ENCODE measurements around the gene IKZF1. TPM values are rescaled to one million over a fixed set of nuclear protein-coding genes. Genes with fewer than 3 reads are reported as not detected.

IKZF1 gene
- total and polyA plus RNA-seq, 2 of the 13 experiments (the other 11 are each of a cell fraction or from before 2014, with no cell fraction given) = not detected

DNA sequence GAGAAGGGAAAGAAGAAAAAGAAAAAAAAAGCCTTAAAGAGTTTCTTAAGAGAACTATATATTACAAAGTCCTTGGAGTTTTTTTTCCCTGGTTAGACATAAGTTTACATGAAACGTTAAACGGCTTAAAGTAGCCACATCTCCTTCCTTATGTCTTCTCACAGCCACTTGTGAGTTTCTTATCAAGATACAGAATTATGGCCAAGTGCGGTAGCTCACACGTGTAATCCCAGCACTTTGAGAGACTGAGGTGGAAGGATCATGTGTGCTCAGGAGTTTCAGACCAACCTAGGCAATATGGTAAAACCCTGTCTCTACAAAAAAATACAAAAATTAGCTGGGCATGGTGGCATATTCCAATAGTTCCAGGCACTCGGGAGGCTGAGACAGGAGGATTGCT, 54.3 kb downstream of the IKZF1 start:
- intact Hi-C loops (cut with micrococcal nuclease; ENCODE audit: unreplicated experiment) = no loop called here
- 37% methylated on average over 5 of the region's 5 CpGs for WGBS (ENCODE audit: low lambda C conversion rate)
- Histone ChIP-seq H3K4me1 (ENCODE audit: insufficient read depth, low read length) (no peaks in the 10 kb centered on the region), H3K36me3 (replicated peaks in 1 of 2; ENCODE audit: control insufficient read depth in 1 of 2, insufficient read depth in 2 of 2, low read length in 2 of 2) (no peaks in the 10 kb centered on the region), H3K79me2 (ENCODE audit: insufficient read depth, low read length) (no peaks in the 10 kb centered on the region), H3K4me3 (replicated peaks in 1 of 3; ENCODE audit: insufficient read depth in 1 of 3, low read depth in 2 of 3, low read length in 3 of 3) (no peak overlapping the region), H3K27ac (ENCODE audit: extremely low read length, insufficient read depth, low read length) (no peak overlapping the region), H4K20me1 (ENCODE audit: insufficient read depth, low read length) (no peaks in the 10 kb centered on the region), H3K4me2 (ENCODE audit: low read depth, low read length) (no peak overlapping the region), H3K9ac (ENCODE audit: insufficient read depth, low read depth, low read length) (no peak overlapping the region), H2AFZ (ENCODE audit: low read length) (no peak overlapping the region), H3K9me3 (ENCODE audit: low read length) (no peaks in the 10 kb centered on the region), H3K27me3 (ENCODE audit: control insufficient read depth in 1 of 2, insufficient read depth in 2 of 2, low read length in 2 of 2) (peaks cover 2 to 24% of the 10 kb centered on the region in 2 experiments; a peak in 2 of 5 replicates)
- ChIA-PET POLR2A (no interaction called here), CTCF (ENCODE audit: low intra/inter-chr PET ratio, low total read pairs) (no interaction called here)
- in situ Hi-C loops (cut with HindIII; ENCODE audit: extremely low pct_ligation_motif_present, low pct_unique_long_range_greater_than_20kb) = no loop called here
- TF ChIP-seq, protein P1, sequence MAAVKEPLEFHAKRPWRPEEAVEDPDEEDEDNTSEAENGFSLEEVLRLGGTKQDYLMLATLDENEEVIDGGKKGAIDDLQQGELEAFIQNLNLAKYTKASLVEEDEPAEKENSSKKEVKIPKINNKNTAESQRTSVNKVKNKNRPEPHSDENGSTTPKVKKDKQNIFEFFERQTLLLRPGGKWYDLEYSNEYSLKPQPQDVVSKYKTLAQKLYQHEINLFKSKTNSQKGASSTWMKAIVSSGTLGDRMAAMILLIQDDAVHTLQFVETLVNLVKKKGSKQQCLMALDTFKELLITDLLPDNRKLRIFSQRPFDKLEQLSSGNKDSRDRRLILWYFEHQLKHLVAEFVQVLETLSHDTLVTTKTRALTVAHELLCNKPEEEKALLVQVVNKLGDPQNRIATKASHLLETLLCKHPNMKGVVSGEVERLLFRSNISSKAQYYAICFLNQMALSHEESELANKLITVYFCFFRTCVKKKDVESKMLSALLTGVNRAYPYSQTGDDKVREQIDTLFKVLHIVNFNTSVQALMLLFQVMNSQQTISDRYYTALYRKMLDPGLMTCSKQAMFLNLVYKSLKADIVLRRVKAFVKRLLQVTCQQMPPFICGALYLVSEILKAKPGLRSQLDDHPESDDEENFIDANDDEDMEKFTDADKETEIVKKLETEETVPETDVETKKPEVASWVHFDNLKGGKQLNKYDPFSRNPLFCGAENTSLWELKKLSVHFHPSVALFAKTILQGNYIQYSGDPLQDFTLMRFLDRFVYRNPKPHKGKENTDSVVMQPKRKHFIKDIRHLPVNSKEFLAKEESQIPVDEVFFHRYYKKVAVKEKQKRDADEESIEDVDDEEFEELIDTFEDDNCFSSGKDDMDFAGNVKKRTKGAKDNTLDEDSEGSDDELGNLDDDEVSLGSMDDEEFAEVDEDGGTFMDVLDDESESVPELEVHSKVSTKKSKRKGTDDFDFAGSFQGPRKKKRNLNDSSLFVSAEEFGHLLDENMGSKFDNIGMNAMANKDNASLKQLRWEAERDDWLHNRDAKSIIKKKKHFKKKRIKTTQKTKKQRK (IDR thresholded peaks at IDR 0.05; ENCODE audit: low read length) = no peak
- TF ChIP-seq JUND (CRISPR knock-in tag; IDR thresholded peaks at IDR 0.05) = no peak
- no peak for TF ChIP-seq FOSL1 (CRISPR knock-in tag; IDR thresholded peaks at IDR 0.05; ENCODE audit: borderline replicate concordance)
- no peak for TF ChIP-seq TBP (CRISPR knock-in tag; IDR thresholded peaks at IDR 0.05)
- TF ChIP-seq, protein P2, sequence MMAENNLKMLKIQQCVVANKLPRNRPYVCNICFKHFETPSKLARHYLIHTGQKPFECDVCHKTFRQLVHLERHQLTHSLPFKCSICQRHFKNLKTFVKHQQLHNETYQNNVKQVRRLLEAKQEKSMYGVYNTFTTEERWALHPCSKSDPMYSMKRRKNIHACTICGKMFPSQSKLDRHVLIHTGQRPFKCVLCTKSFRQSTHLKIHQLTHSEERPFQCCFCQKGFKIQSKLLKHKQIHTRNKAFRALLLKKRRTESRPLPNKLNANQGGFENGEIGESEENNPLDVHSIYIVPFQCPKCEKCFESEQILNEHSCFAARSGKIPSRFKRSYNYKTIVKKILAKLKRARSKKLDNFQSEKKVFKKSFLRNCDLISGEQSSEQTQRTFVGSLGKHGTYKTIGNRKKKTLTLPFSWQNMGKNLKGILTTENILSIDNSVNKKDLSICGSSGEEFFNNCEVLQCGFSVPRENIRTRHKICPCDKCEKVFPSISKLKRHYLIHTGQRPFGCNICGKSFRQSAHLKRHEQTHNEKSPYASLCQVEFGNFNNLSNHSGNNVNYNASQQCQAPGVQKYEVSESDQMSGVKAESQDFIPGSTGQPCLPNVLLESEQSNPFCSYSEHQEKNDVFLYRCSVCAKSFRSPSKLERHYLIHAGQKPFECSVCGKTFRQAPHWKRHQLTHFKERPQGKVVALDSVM (CRISPR knock-in tag; IDR thresholded peaks at IDR 0.05) = no peak
- TF ChIP-seq POLR2A (IDR thresholded peaks at IDR 0.05; ENCODE audit: insufficient read depth in 1 of 2, low read depth in 2 of 2, low read length in 2 of 2) = no peak
- TF ChIP-seq EEA1 (CRISPR knock-in tag; IDR thresholded peaks at IDR 0.05; ENCODE audit: borderline replicate concordance) = no peak
- no peak for TF ChIP-seq ZSCAN25 (CRISPR knock-in tag; IDR thresholded peaks at IDR 0.05)
- no peak for TF ChIP-seq ZNF367 (CRISPR knock-in tag; IDR thresholded peaks at IDR 0.05; ENCODE audit: borderline replicate concordance)
- TF ChIP-seq, protein P3, sequence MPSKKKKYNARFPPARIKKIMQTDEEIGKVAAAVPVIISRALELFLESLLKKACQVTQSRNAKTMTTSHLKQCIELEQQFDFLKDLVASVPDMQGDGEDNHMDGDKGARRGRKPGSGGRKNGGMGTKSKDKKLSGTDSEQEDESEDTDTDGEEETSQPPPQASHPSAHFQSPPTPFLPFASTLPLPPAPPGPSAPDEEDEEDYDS (CRISPR knock-in tag; IDR thresholded peaks at IDR 0.05) = no peak
- TF ChIP-seq ZNF782 (CRISPR knock-in tag; IDR thresholded peaks at IDR 0.05; ENCODE audit: borderline replicate concordance) = no peak
- no peak for TF ChIP-seq HOXD1 (CRISPR knock-in tag; IDR thresholded peaks at IDR 0.05)
- TF ChIP-seq ZNF564 (CRISPR knock-in tag; IDR thresholded peaks at IDR 0.05) = no peak
- no peak for TF ChIP-seq ZNF652 (CRISPR knock-in tag; IDR thresholded peaks at IDR 0.05; ENCODE audit: borderline replicate concordance, low read depth)
- TF ChIP-seq EZH2 (conservative IDR thresholded peaks at IDR 0.05; ENCODE audit: low read depth, low read length) = no peak
- FAIRE-seq (no peak), ATAC-seq (no peak), DNase-seq (ENCODE audit: low spot score) (no peak)
- BruUV-seq (replicated peaks) = no TSS peak
